Body of pancreas (tissue), 4 donors: ENCODE data around the gene AMDHD2.
"Not testable (repeated sequence)": the region's sequence is repeated elsewhere in the genome, so short reads cannot be mapped to it uniquely, and the experiment has no call there.

Experiments used
- POLR2A ChIP-seq, 3 donors: fragments of 450-650 bp; IDR thresholded peaks; one replicate each; pipeline ENCODE4 v1.6.1; 2016; ENCODE audit warnings: antibody characterized with exemption in 3 of 3, mild to moderate bottlenecking in 2 of 3
- TF ChIP-seq, protein P1 (sequence below), 7 experiments: fragments of 450-650 bp in 4 of 7; fragments of 200-600 bp in 3 of 7; sonication (generic) in 3 of 7; IDR thresholded peaks; one replicate each; pipeline ENCODE4 v1.5.1; 2016 to 2019; ENCODE audit warnings: antibody characterized with exemption in 7 of 7

DNA sequence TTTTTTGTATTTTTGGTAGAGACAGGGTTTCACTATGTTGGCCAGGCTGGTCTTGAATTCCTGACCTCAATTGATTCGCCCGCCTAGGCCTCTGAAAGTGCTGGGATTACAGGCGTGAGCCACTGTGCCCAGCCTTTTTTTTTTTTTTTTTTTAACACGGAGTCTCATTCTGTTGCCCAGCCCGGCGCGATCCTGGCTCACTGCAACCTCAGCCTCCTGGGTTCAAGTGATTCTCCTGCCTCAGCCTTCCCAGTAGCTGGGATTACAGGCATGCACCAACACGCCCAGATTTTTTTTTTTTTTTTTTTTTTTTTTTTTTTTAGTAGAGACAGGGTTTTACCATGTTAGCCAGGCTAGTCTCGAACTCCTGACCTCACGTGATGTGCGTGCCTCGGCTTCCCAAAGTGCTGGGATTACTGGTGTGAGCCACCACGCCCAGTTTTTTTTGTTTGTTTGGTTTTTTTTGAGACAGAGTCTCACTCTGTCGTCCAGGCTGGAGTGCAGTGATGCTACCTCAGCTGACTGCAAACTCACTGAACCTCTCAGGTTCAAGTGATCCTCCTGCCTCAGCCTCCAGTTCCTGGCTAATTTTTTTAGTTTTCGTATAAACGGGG, 13.1 kb downstream of the AMDHD2 start:
- TF ChIP-seq, protein P1, sequence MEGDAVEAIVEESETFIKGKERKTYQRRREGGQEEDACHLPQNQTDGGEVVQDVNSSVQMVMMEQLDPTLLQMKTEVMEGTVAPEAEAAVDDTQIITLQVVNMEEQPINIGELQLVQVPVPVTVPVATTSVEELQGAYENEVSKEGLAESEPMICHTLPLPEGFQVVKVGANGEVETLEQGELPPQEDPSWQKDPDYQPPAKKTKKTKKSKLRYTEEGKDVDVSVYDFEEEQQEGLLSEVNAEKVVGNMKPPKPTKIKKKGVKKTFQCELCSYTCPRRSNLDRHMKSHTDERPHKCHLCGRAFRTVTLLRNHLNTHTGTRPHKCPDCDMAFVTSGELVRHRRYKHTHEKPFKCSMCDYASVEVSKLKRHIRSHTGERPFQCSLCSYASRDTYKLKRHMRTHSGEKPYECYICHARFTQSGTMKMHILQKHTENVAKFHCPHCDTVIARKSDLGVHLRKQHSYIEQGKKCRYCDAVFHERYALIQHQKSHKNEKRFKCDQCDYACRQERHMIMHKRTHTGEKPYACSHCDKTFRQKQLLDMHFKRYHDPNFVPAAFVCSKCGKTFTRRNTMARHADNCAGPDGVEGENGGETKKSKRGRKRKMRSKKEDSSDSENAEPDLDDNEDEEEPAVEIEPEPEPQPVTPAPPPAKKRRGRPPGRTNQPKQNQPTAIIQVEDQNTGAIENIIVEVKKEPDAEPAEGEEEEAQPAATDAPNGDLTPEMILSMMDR (IDR thresholded peaks at IDR 0.05): not testable (repeated sequence)
- TF ChIP-seq POLR2A (IDR thresholded peaks at IDR 0.05): not testable (repeated sequence)
